GM12878 (cell line): Measurements from ENCODE around the gene AP1G2. TPM values are rescaled to one million over a fixed set of nuclear protein-coding genes. Genes with fewer than 3 reads are reported as not detected.

Source experiments
- ATAC-seq: fragments of 200-7000 bp; cut with Tn5 transposase; 3 replicates; pipeline ENCODE4 v1.9.1; 2020; ENCODE audit warnings: mild to moderate bottlenecking, moderate library complexity
- BruUV-seq: library from RNA; stranded (reverse); fragments of 400-500 nt; replicated peaks from 2 replicates; lab custom pipeline; 2021; lab: Mats Ljungman, UMichigan
- CTCF ChIA-PET: fragments of 300-600 bp; sonication (Branson Sonifier 250); formaldehyde crosslinking; extraction: SDS; loops from one replicate; lab custom pipeline; 2021; ENCODE audit warnings: inconsistent platforms; lab: Yijun Ruan, JAX
- POLR2A ChIA-PET: fragments of 350-600 bp; formaldehyde crosslinking; extraction: SDS; loops from one replicate; lab custom pipeline; 2021; ENCODE audit warnings: inconsistent platforms; lab: Charles Lee
- RAD21 ChIA-PET: fragments of 300-600 bp; sonication (Branson Sonifier 250); formaldehyde crosslinking; loops from one replicate; lab custom pipeline; 2023; ENCODE audit warnings: antibody characterized with exemption; ENCODE audit not compliant: unreplicated experiment; lab: Charles Lee
- SMC1A ChIA-PET: fragments of 300-600 bp; sonication (Branson Sonifier 250); formaldehyde crosslinking; loops from one replicate; lab custom pipeline; 2023; ENCODE audit not compliant: unreplicated experiment, uncharacterized antibody; lab: Charles Lee
- DNase-seq: peaks from one replicate; pipeline ENCODE4 v3.0.0-alpha.2; 2011; ENCODE audit warnings: low read depth, low spot score
- FAIRE-seq: peaks from 3 replicates; lab custom pipeline; 2011; peaks lifted over from hg19 to GRCh38; lab: Jason Lieb, UNC
- H2AFZ ChIP-seq: 2 replicates; pipeline ENCODE4 v1.6.0; 2011; ENCODE audit warnings: low read depth, low read length, control low read depth; ENCODE audit not compliant: control insufficient read depth
- H3K27ac ChIP-seq: 2 replicates; pipeline ENCODE4 v1.5.1; 2011; ENCODE audit warnings: control low read depth; ENCODE audit not compliant: control insufficient read depth, insufficient read depth
- H3K27me3 ChIP-seq, 2 experiments: replicated peaks in 1 of 2; 2 replicates each; pipeline versions ENCODE4 v1.6.0 to v1.6.1; 2011; ENCODE audit warnings: low read length in 1 of 2; ENCODE audit not compliant: control insufficient read depth in 2 of 2, insufficient read depth in 2 of 2
- H3K36me3 ChIP-seq, 2 experiments: 2 replicates each; pipeline ENCODE4 v1.5.1; 2011; ENCODE audit warnings: low read length in 1 of 2; ENCODE audit not compliant: control insufficient read depth in 2 of 2, insufficient read depth in 2 of 2
- H3K4me1 ChIP-seq: 2 replicates; pipeline ENCODE4 v1.6.1; 2011; ENCODE audit warnings: mild to moderate bottlenecking, low read length, moderate library complexity, mixed read lengths; ENCODE audit not compliant: control insufficient read depth, insufficient read depth
- H3K4me2 ChIP-seq: 2 replicates; pipeline ENCODE4 v1.6.0; 2011; ENCODE audit warnings: control low read depth; ENCODE audit not compliant: control insufficient read depth, insufficient read depth
- H3K4me3 ChIP-seq: fragments of 200-600 bp; sonication (generic); 2 replicates; pipeline ENCODE4 v1.5.1; 2016
- H3K79me2 ChIP-seq: 2 replicates; pipeline ENCODE4 v1.6.0; 2011; ENCODE audit warnings: low read length; ENCODE audit not compliant: control insufficient read depth, insufficient read depth
- H3K9ac ChIP-seq: 2 replicates; pipeline ENCODE4 v1.8.0; 2011; ENCODE audit warnings: low read length, control low read depth, mixed read lengths; ENCODE audit not compliant: control insufficient read depth, insufficient read depth
- H3K9me3 ChIP-seq: replicated peaks from 3 replicates; pipeline ENCODE4 v1.5.1; 2011; ENCODE audit warnings: mild to moderate bottlenecking, low read length; ENCODE audit not compliant: control insufficient read depth, insufficient read depth
- H4K20me1 ChIP-seq: 2 replicates; pipeline ENCODE4 v1.6.0; 2011; ENCODE audit not compliant: control insufficient read depth, insufficient read depth
- ATF7 ChIP-seq: fragments of 450-650 bp; IDR thresholded peaks from 2 replicates; pipeline ENCODE4 v1.6.1; 2016; ENCODE audit warnings: low read depth, mild to moderate bottlenecking
- BACH1 ChIP-seq: fragments of 450-650 bp; IDR thresholded peaks from 2 replicates; pipeline ENCODE4 v1.6.1; 2017; ENCODE audit warnings: mild to moderate bottlenecking, borderline replicate concordance
- BCLAF1 ChIP-seq: fragments of 450-650 bp; IDR thresholded peaks from 2 replicates; pipeline ENCODE4 v1.6.1; 2017; ENCODE audit warnings: antibody characterized with exemption, mild to moderate bottlenecking, moderate library complexity
- IKZF2 ChIP-seq, 2 experiments: fragments of 450-650 bp; IDR thresholded peaks; 2 replicates each; pipeline ENCODE4 v1.6.1; 2017; ENCODE audit warnings: mild to moderate bottlenecking in 2 of 2, moderate library complexity in 2 of 2
- LARP7 ChIP-seq: fragments of 450-650 bp; IDR thresholded peaks from 2 replicates; pipeline ENCODE4 v1.6.1; 2017; ENCODE audit warnings: mild to moderate bottlenecking
- MYB ChIP-seq: fragments of 150-350 bp; IDR thresholded peaks from 2 replicates; pipeline ENCODE4 v1.6.1; 2014; ENCODE audit warnings: mild to moderate bottlenecking, low read depth, low read length, borderline replicate concordance
- NFIC ChIP-seq: IDR thresholded peaks from 2 replicates; pipeline ENCODE4 v1.6.1; 2012; ENCODE audit warnings: low read depth, mild to moderate bottlenecking, inconsistent platforms, low read length, moderate library complexity
- NFXL1 ChIP-seq: fragments of 450-650 bp; IDR thresholded peaks from 2 replicates; pipeline ENCODE4 v1.6.1; 2017; ENCODE audit warnings: antibody characterized with exemption, mild to moderate bottlenecking, borderline replicate concordance
- NRF1 ChIP-seq: conservative IDR thresholded peaks from 2 replicates; pipeline ENCODE4 v1.6.1; 2011; ENCODE audit warnings: mild to moderate bottlenecking, low read depth, low read length, improper control_type of control experiment
- PAX5 ChIP-seq: IDR thresholded peaks from 2 replicates; pipeline ENCODE4 v1.6.1; 2011; ENCODE audit warnings: low read depth, low read length, borderline replicate concordance
- POU2F2 ChIP-seq: IDR thresholded peaks from 3 replicates; pipeline ENCODE4 v1.6.1; 2011; ENCODE audit warnings: low read depth, mild to moderate bottlenecking, low read length, borderline replicate concordance
- RCOR1 ChIP-seq: conservative IDR thresholded peaks from 2 replicates; pipeline ENCODE4 v1.6.1; 2012; ENCODE audit warnings: low read depth, low read length, improper control_type of control experiment
- SIX5 ChIP-seq: IDR thresholded peaks from 2 replicates; pipeline ENCODE4 v1.6.1; 2011; ENCODE audit warnings: mild to moderate bottlenecking, low read depth, low read length, moderate library complexity; ENCODE audit not compliant: severe bottlenecking
- SMARCA5 ChIP-seq: fragments of 450-650 bp; IDR thresholded peaks from 2 replicates; pipeline ENCODE4 v1.6.1; 2017; ENCODE audit warnings: mild to moderate bottlenecking
- SP1 ChIP-seq: IDR thresholded peaks from one replicate; pipeline ENCODE4 v1.6.1; 2011; ENCODE audit warnings: low read depth, low read length
- ZSCAN29 ChIP-seq: fragments of 450-650 bp; IDR thresholded peaks from 2 replicates; pipeline ENCODE4 v1.6.1; 2017; ENCODE audit warnings: mild to moderate bottlenecking, moderate library complexity
- WGBS: methylation state at CpG from one replicate; pipeline ENCODE4 v1.1.6; 2016; ENCODE audit warnings: low lambda C conversion rate; ENCODE audit not compliant: insufficient replicate concordance, insufficient coverage; ENCODE audit errors: missing lambda C conversion rate; 5-methylcytosine and 5-hydroxymethylcytosine counted together
- in situ Hi-C: fragments of 300-500 bp; cut with MboI; formaldehyde crosslinking; loops from 9 replicates; pipeline ENCODE4 v1.14.3; 2018; ENCODE audit warnings: mixed read lengths
- intact Hi-C: fragments of 100-400 bp; cut with micrococcal nuclease; formaldehyde crosslinking; loops from one replicate; pipeline ENCODE4 v1.14.2; 2022; ENCODE audit not compliant: unreplicated experiment
- polyA plus RNA-seq, 11 experiments: library from polyadenylated mRNA; depleted of rRNA in 4 of 11; unstranded in 6 of 11; stranded (reverse) in 5 of 11; fragments of >200 nt; fragmentation: Nextera tagmentation in 4 of 11; fragmentation: Illumina TruSeq in 1 of 11; extraction: Ambion mirVana in 4 of 11; extraction: Trizol in 1 of 11; gene quantifications; 1 replicate in 1 of 11; 2 replicates in 10 of 11; pipeline versions ENCODE4 v1.2.1 to v1.2.3, GENCODE V29; 2011 to 2016; ENCODE audit warnings: inconsistent platforms in 2 of 11, missing spikeins in 2 of 11, low read depth in 1 of 11
- total RNA-seq, 4 experiments: library from RNA; depleted of rRNA in 3 of 4; stranded (reverse); fragments of >200 nt in 3 of 4; fragmentation: Illumina TruSeq in 1 of 4; extraction: Trizol in 1 of 4; gene quantifications; 2 replicates each; pipeline versions ENCODE4 v1.2.1 to v1.2.3, GENCODE V29; 2013 to 2021

AP1G2 gene
- total and polyA plus RNA-seq, 10 of the 15 experiments (the other 5 are each of a cell fraction or from before 2014, with no cell fraction given) = 41.5 to 146 (median 103) TPM

- TF ChIP-seq LARP7 (no peak), PAX5 (no peak)
- TF ChIP-seq, all 136 proteins: peak for 0
These were observed 36.6 kb upstream of the AP1G2 start (continued) for GRCh38 chr14:23604148-23604547.

GRCh38 chr14:23603103-23603502 lies 35.5 kb upstream of the AP1G2 start:
- Histone ChIP-seq H3K36me3 (no peaks in the 10 kb centered on the region), H3K4me2 (no peak overlapping the region), H3K27ac (no peak overlapping the region), H4K20me1 (no peaks in the 10 kb centered on the region), H3K9me3 (no peaks in the 10 kb centered on the region; the same call in 2 of the 3 replicates), H2AFZ (no peak overlapping the region), H3K4me1 (peaks cover 58% of the 10 kb centered on the region)
- intact Hi-C loops = no loop called here
- ChIA-PET POLR2A (no interaction called here), RAD21 (no interaction called here)
- no peak for ATAC-seq
- TF ChIP-seq SMARCA5 = no peak
- TF ChIP-seq IKZF2 (IDR thresholded peaks at IDR 0.05) = no peak
- TF ChIP-seq NRF1 = no peak
- no peak for TF ChIP-seq BCLAF1
- no peak for TF ChIP-seq SP1
- no peak for TF ChIP-seq MYB
- TF ChIP-seq ATF7 = no peak
- no peak for TF ChIP-seq BACH1
- TF ChIP-seq POU2F2 = no peak
- no peak for TF ChIP-seq NFIC
- no peak for TF ChIP-seq RCOR1
- no peak for TF ChIP-seq NFXL1
- TF ChIP-seq ZSCAN29 = no peak
- TF ChIP-seq SIX5 = no peak
- TF ChIP-seq, all 136 proteins: peak for 0
- no peak for FAIRE-seq
- in situ Hi-C loops = no loop called here
- SMC1A ChIA-PET = interaction anchor here (0.6 to 1.9 kb wide), 3 partner anchors 14 to 308 kb away, joined by 3 to 7 read pairs (median 5); no protein-coding TSS in a partner anchor
- WGBS = 72% methylated on average over 2 of the region's 2 CpGs
- H3K79me2 ChIP-seq = no peaks in the 10 kb centered on the region
- no peaks in the 10 kb centered on the region for H3K27me3 ChIP-seq
- DNase-seq = no peak
- H3K4me3 ChIP-seq = no peak overlapping the region
- BruUV-seq = no TSS peak
- no peak overlapping the region for H3K9ac ChIP-seq
- CTCF ChIA-PET = interaction anchor here (0.6 to 3.3 kb wide), 4 partner anchors 14 to 285 kb away, joined by 4 to 18 read pairs (median 4); no protein-coding TSS in a partner anchor
